Spleen (tissue), 7 donors: Measurements from ENCODE around the gene PPP2R2D.
"Not testable (repeated sequence)": the region's sequence is repeated elsewhere in the genome, so short reads cannot be mapped to it uniquely, and the experiment has no call there.

Experiments
- POLR2A ChIP-seq, 3 donors: fragments of 450-650 bp; IDR thresholded peaks; one replicate each; pipeline ENCODE4 v1.5.1; 2017; ENCODE audit warnings: antibody characterized with exemption in 3 of 3, mild to moderate bottlenecking in 1 of 3
- POLR2AphosphoS5 ChIP-seq, 3 donors: sonication (generic); formaldehyde crosslinking; IDR thresholded peaks; one replicate each; pipeline ENCODE4 v1.5.1; 2017; ENCODE audit warnings: antibody characterized with exemption in 3 of 3
- TF ChIP-seq, protein P1 (sequence below), 11 experiments: fragments of 200-600 bp in 7 of 11; fragments of 450-650 bp in 4 of 11; sonication (generic) in 4 of 11; IDR thresholded peaks in 8 of 11; conservative IDR thresholded peaks in 3 of 11; 1 replicate in 7 of 11; 2 replicates in 4 of 11; pipeline versions ENCODE4 v1.4.0 to v1.8.0; 2016 to 2021; ENCODE audit warnings: antibody characterized with exemption in 11 of 11, inconsistent platforms in 4 of 11, mild to moderate bottlenecking in 1 of 11
- donor health status: DM: no; HTN: no; CAD: no; lungs with moderate emphysema.
- donor health status: DM: no; HTN: no; CAD: no.
- donor health status: DM: no; HTN: no; CAD: no.

DNA sequence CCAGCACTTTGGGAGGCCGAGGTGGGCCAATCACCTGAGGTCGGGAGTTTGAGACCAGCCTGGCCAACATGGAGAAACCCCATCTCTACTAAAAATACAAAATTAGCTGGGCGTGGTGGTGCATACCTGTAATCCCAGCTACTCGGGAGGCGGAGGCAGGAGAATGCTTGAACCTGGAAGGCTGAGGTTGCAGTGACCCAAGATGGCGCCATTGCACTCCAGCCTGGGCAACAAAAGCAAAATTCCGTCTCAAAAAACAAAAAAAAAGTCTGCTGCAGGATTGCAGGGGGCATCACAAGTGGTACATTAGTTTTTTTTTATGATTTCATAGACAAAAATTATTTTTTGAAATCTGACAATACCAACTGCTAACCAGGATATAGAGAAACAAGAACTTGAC is 86.0 kb downstream of the PPP2R2D start:
- not testable (repeated sequence) for TF ChIP-seq POLR2A, POLR2AphosphoS5 (IDR thresholded peaks at IDR 0.05)
- TF ChIP-seq, protein P1, sequence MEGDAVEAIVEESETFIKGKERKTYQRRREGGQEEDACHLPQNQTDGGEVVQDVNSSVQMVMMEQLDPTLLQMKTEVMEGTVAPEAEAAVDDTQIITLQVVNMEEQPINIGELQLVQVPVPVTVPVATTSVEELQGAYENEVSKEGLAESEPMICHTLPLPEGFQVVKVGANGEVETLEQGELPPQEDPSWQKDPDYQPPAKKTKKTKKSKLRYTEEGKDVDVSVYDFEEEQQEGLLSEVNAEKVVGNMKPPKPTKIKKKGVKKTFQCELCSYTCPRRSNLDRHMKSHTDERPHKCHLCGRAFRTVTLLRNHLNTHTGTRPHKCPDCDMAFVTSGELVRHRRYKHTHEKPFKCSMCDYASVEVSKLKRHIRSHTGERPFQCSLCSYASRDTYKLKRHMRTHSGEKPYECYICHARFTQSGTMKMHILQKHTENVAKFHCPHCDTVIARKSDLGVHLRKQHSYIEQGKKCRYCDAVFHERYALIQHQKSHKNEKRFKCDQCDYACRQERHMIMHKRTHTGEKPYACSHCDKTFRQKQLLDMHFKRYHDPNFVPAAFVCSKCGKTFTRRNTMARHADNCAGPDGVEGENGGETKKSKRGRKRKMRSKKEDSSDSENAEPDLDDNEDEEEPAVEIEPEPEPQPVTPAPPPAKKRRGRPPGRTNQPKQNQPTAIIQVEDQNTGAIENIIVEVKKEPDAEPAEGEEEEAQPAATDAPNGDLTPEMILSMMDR (IDR thresholded peaks at IDR 0.05 in 8 of 11, conservative IDR thresholded peaks at IDR 0.05 in 3 of 11): not testable (repeated sequence)
